DMS 273 treated with DMSO at 0.1 percent for 48 hours (cell line): ENCODE measurements around the gene B4GAT1.
"Not testable (repeated sequence)": the region's sequence is repeated elsewhere in the genome, so short reads cannot be mapped to it uniquely, and the experiment has no call there.

Experiments used
- DNase-seq: peaks from one replicate; lab custom pipeline; 2025; lab: John Stamatoyannopoulos, UW

B4GAT1 gene

GRCh38 chr11:66363187-66363601 lies 15.8 kb upstream of the B4GAT1 start:
- no peak for DNase-seq

GRCh38 chr11:66362481-66363147 lies 15.2 kb upstream of the B4GAT1 start:
- no peak for DNase-seq

- no peak for DNase-seq
These were observed 14.1 kb upstream of the B4GAT1 start for GRCh38 chr11:66361502-66361941.

- DNase-seq, result no peak
These were observed 13.1 kb upstream of the B4GAT1 start for GRCh38 chr11:66360406-66361073.

GRCh38 chr11:66359662-66360087 lies 12.2 kb upstream of the B4GAT1 start:
- DNase-seq, result no peak

- DNase-seq, result not testable (repeated sequence)
These were observed 3.3 kb upstream of the B4GAT1 start for GRCh38 chr11:66350560-66351235.

- no peak for DNase-seq
These were observed 1.6 kb upstream of the B4GAT1 start for GRCh38 chr11:66349084-66349386.

GRCh38 chr11:66346476-66347424 lies 679 bp downstream of the B4GAT1 start:
- no peak for DNase-seq

GRCh38 chr11:66345316-66345649 lies 2.1 kb downstream of the B4GAT1 start:
- no peak for DNase-seq

- peak; percentile 60 for DNase-seq
These were observed 2.7 kb downstream of the B4GAT1 start, which contains the start of gene BRMS1 for GRCh38 chr11:66344550-66345315. Gene BRMS1, minus strand, starts transcription at chr11:66345104. Its CDS starts 2,870 bp downstream, at chr11:66342234.

GRCh38 chr11:66343176-66343575 lies 4.3 kb downstream of the B4GAT1 start:
- no peak for DNase-seq

- DNase-seq, result no peak
These were observed 5.8 kb downstream of the B4GAT1 start for GRCh38 chr11:66341502-66342126.

- no peak for DNase-seq
These were observed 6.6 kb downstream of the B4GAT1 start for GRCh38 chr11:66340596-66341501.

GRCh38 chr11:66339686-66340483 lies 7.5 kb downstream of the B4GAT1 start:
- DNase-seq, result no peak

GRCh38 chr11:66339162-66339675 lies 8.2 kb downstream of the B4GAT1 start:
- DNase-seq, result no peak

- no peak for DNase-seq
These were observed 8.9 kb downstream of the B4GAT1 start for GRCh38 chr11:66338276-66339161.

GRCh38 chr11:66337103-66337899 lies 10.1 kb downstream of the B4GAT1 start:
- peak; percentile 77 for DNase-seq
